Head of caudate nucleus (tissue), 42 donors: ENCODE results near the gene URB2.
A peak's percentile ranks its signal among the peaks of the same experiment; 100 is the strongest.
"Not testable (repeated sequence)": the region's sequence is repeated elsewhere in the genome, so short reads cannot be mapped to it uniquely, and the experiment has no call there.

Experiments used
- DNase-seq, 42 donors: peaks; one replicate each; pipeline versions ENCODE4 v3.0.0 to v3.0.0-alpha.2; 2020 to 2021; ENCODE audit warnings: mixed read lengths in 7 of 42
- intact Hi-C: fragments of 100-400 bp; cut with DNase I; formaldehyde crosslinking; loops from one replicate; pipeline ENCODE4 v1.15.0; 2022

URB2 gene

GRCh38 chr1:229669333-229669732, 43.3 kb downstream of the URB2 start:
- no peak for DNase-seq
- intact Hi-C loops: loop anchor here (10.0 kb wide), 1 partner anchor 645 kb away; no protein-coding TSS in a partner anchor

- DNase-seq: no peak
- intact Hi-C loops: no loop called here
Measured at GRCh38 chr1:229671310-229671709, 45.3 kb downstream of the URB2 start.

- no peak for DNase-seq
- intact Hi-C loops: no loop called here
Measured at GRCh38 chr1:229672246-229672645, 46.2 kb downstream of the URB2 start.

- DNase-seq: no peak
- intact Hi-C loops: no loop called here
Measured at GRCh38 chr1:229674042-229674441, 48.0 kb downstream of the URB2 start.

- intact Hi-C loops: no loop called here
- no peak for DNase-seq
Measured at GRCh38 chr1:229675396-229675795, 49.3 kb downstream of the URB2 start.

GRCh38 chr1:229685149-229685548, 59.1 kb downstream of the URB2 start:
- intact Hi-C loops: no loop called here
- DNase-seq: no peak

GRCh38 chr1:229689273-229689672, 63.2 kb downstream of the URB2 start:
- no peak for DNase-seq
- intact Hi-C loops: no loop called here

- intact Hi-C loops: no loop called here
- no peak for DNase-seq
Measured at GRCh38 chr1:229689904-229690303, 63.9 kb downstream of the URB2 start.

- DNase-seq: no peak
- intact Hi-C loops: no loop called here
Measured at GRCh38 chr1:229690662-229691061, 64.6 kb downstream of the URB2 start.

- intact Hi-C loops: no loop called here
- no peak for DNase-seq
Measured at GRCh38 chr1:229691362-229691761, 65.3 kb downstream of the URB2 start.

GRCh38 chr1:229693129-229693900, 67.3 kb downstream of the URB2 start:
- no peak for DNase-seq
- intact Hi-C loops: no loop called here

GRCh38 chr1:229694053-229694693, 68.1 kb downstream of the URB2 start:
- intact Hi-C loops: no loop called here
- peak in 39 of 42 donors; percentile 9 to 70 (median 37) for DNase-seq

GRCh38 chr1:229696385-229696784, 70.3 kb downstream of the URB2 start:
- DNase-seq: no peak
- intact Hi-C loops: no loop called here

GRCh38 chr1:229699613-229700267, 73.7 kb downstream of the URB2 start:
- intact Hi-C loops: no loop called here
- no peak for DNase-seq

- intact Hi-C loops: no loop called here
- DNase-seq: no peak
Measured at GRCh38 chr1:229704157-229704556, 78.1 kb downstream of the URB2 start.

GRCh38 chr1:229705152-229705551, 79.1 kb downstream of the URB2 start:
- DNase-seq, intact Hi-C loops: not testable (repeated sequence)

- intact Hi-C loops, DNase-seq: not testable (repeated sequence)
Measured at GRCh38 chr1:229707127-229707526, 81.1 kb downstream of the URB2 start.

- DNase-seq: no peak
- intact Hi-C loops: no loop called here
Measured at GRCh38 chr1:229709500-229710013, 83.5 kb downstream of the URB2 start.
